ENCODE measurements around the gene BCAS1.

DNA sequence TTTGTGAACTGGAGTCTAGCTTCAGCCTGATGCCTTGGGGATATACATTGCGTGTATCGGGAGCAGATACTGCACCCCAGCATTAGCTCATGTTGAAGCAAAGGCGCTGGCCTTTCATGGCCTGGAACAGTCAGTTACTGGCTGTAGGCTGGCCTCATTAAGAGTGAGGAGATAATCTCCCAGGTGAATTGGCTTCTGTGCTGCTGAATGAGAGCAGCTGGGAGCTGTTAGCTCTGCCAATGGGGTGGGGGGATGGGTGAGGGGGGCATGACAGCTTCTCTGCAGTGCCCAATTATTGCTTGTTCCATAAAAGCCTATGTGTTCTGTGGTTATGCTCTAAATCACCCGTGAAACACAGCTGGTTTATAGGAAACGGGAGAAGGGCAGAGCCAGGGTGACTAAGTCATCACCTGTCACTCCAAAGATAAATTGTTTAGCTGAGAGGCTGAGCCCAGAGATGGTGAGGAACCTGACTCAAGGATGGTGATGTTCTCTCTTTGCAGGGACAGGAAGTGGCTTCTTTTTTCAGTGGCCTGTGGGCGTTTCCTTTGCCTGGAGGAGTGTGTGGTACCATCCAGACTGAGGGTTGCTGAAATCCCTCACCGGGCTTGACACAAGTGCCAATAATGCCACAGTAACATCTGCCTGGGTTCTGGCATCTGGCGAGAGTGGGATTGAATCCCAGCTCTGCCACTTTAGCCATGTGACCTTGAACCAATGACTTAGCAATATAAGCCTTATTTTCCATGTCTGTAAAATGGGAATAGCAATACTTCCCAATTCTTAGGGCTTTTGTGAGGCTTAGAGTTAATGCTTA is 170.8 kb downstream of the BCAS1 start:
- TF ChIP-seq SUZ12 (IDR thresholded peaks at IDR 0.05; ENCODE audit: extremely low read depth, insufficient read depth, insufficient read length) (no peak), YY1 (IDR thresholded peaks at IDR 0.05; ENCODE audit: insufficient read depth, insufficient read length) (no peak)

Data from NT2/D1 (cell line).